CD4-positive, alpha-beta T cell treated with Interleukin-10 for 1 hour (primary cell): ENCODE results near the gene CACNG3.
"Not testable (repeated sequence)": the region's sequence is repeated elsewhere in the genome, so short reads cannot be mapped to it uniquely, and the experiment has no call there.

ENCODE experiments used
- DNase-seq: peaks from one replicate; pipeline ENCODE4 v3.0.0-alpha.2; 2020

Gene CACNG3

GRCh38 chr16:24255456-24256371 is at the start of gene CACNG3:
TSS of gene CACNG3 (plus strand) at chr16:24256335. CDS start at chr16:24256755, 420 bp downstream.
- peak; percentile 40 for DNase-seq

- no peak for DNase-seq
These were observed 49.2 kb upstream of the CACNG3 start for GRCh38 chr16:24206926-24207325.

GRCh38 chr16:24208710-24209109 is 47.4 kb upstream of the CACNG3 start:
- no peak for DNase-seq

- no peak for DNase-seq
These were observed 41.1 kb upstream of the CACNG3 start for GRCh38 chr16:24214992-24215391.

GRCh38 chr16:24216961-24217360 is 39.2 kb upstream of the CACNG3 start:
- DNase-seq: no peak

GRCh38 chr16:24217461-24217860 is 38.7 kb upstream of the CACNG3 start:
- DNase-seq: no peak

- DNase-seq: no peak
These were observed 37.8 kb upstream of the CACNG3 start for GRCh38 chr16:24218299-24218698.

- no peak for DNase-seq
These were observed 34.9 kb upstream of the CACNG3 start for GRCh38 chr16:24221219-24221618.

- DNase-seq: no peak
These were observed 27.6 kb upstream of the CACNG3 start for GRCh38 chr16:24228514-24228913.

GRCh38 chr16:24232936-24233335 is 23.2 kb upstream of the CACNG3 start:
- no peak for DNase-seq

GRCh38 chr16:24234737-24235136 is 21.4 kb upstream of the CACNG3 start:
- no peak for DNase-seq

GRCh38 chr16:24235806-24236205 is 20.3 kb upstream of the CACNG3 start:
- DNase-seq: no peak

GRCh38 chr16:24238846-24239245 is 17.3 kb upstream of the CACNG3 start:
- not testable (repeated sequence) for DNase-seq

GRCh38 chr16:24246911-24247607 is 9.1 kb upstream of the CACNG3 start:
- no peak for DNase-seq

GRCh38 chr16:24253192-24253591 is 2.9 kb upstream of the CACNG3 start:
- DNase-seq: peak; percentile 57

- DNase-seq: no peak
These were observed 1.8 kb downstream of the CACNG3 start for GRCh38 chr16:24257958-24258357.

GRCh38 chr16:24258791-24259190 is 2.7 kb downstream of the CACNG3 start:
- no peak for DNase-seq

- no peak for DNase-seq
These were observed 6.7 kb downstream of the CACNG3 start for GRCh38 chr16:24262816-24263215.

- no peak for DNase-seq
These were observed 14.7 kb downstream of the CACNG3 start for GRCh38 chr16:24270721-24271442.

GRCh38 chr16:24272379-24272778 is 16.2 kb downstream of the CACNG3 start:
- DNase-seq: no peak

- no peak for DNase-seq
These were observed 17.5 kb downstream of the CACNG3 start for GRCh38 chr16:24273508-24274182.

- no peak for DNase-seq
These were observed 19.3 kb downstream of the CACNG3 start for GRCh38 chr16:24275413-24275812.

- DNase-seq: no peak
These were observed 23.9 kb downstream of the CACNG3 start for GRCh38 chr16:24279982-24280515.
